Stimulated activated CD4-positive, alpha-beta T cell treated with anti-CD3 and anti-CD28 coated beads, Interleukin-4, amount 100 ng/mL, for 48 hours (primary cell): ENCODE measurements around the gene PKMYT1.
A peak's percentile ranks its signal among the peaks of the same experiment; 100 is the strongest.

Source experiments
- DNase-seq, 2 donors: peaks; one replicate each; pipeline ENCODE4 v3.0.0-alpha.2; 2020; ENCODE audit warnings: low read depth in 2 of 2

Gene PKMYT1

GRCh38 chr16:2980227-2981176 is at the start of gene PKMYT1:
Gene PKMYT1 (minus strand): TSS chr16:2980446. CDS start chr16:2979657, 789 bp downstream.
- DNase-seq, result peak; percentile 91 to 94

GRCh38 chr16:3029491-3030221 is 49.4 kb upstream of the PKMYT1 start:
- peak in 1 of 2 donors; percentile 45 for DNase-seq

DNA sequence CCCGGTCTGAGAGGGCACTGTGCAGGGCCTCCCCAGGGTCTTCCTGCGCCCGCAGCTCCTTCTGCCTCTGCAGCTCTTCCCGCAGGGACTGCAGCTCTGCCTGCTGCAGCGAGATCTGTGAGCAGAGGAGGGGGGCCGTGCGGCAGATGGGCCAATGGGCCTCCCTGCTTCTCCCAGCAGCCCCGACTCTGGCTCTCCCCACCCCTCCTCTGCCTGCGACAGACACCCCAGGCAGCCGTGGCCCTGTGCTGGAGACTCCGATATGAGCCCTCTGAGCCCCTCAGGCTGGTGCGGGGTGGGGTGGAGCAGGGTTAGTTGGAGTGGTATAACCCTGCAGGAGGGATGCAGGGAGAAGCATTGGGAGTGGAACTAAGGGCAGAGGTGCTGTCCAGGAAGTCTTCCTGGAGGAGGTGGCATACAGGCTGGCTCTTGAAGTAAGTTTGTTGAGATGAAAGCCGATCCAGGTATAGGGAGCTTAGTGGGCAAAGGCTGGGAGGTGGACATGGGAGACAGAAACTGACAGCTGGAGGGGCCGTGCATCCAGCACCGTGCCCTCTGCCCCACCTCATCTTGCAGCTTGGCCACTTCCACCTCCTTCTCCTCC is 48.6 kb upstream of the PKMYT1 start:
- no peak for DNase-seq

DNA sequence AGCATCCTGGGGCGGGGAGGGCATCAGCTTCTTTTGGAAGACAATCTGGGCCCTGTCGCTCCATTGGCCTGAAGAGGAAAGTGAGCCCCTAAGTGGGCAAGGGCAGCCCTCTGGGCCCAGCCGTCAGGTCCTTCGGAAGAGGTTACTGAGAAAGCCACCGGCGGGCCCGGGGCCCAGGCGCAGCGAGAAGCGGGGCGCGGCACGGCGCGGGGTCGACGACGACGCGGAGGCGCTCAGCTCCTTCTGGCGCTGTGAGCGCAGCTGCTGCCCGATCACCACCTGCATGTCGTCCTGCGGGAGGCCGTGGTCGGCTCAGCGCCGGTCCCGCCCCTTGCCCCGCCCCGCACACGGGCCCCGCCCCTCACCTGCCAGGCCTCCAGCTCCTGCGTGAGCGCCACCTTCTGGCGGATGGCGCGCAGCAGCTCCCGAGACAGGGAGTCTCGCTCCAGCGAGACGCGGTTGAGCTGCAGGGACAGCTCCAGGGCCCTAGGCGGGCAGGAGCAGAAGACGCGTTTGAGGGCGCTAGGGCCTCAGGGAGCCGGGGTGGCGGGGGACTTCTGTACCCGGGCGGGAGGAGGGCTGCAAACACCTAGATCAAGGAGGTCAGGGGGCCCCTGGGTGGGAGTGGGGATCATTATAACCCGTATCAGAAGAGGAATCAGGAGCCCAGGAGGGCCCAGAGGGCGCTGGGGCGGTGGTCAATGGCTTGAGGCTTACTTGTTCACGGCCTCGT is 47.9 kb upstream of the PKMYT1 start:
- DNase-seq, result peak; percentile 85 to 92

DNA sequence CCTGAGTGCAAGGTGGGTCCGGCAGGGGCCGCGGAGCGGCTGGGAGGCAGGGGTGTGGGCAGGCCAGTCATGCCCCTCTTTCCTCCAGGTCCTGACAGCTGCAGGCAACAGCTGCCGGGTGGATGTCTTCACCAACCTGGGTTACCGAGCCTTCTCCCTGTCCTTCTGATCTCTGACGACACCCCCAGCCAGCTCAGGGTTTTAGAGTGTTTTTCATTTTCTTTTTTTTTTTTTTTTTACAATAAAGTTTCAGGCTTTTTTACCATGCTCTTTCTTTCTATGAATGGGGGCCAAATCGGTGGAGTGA is 47.2 kb upstream of the PKMYT1 start:
- no peak for DNase-seq

GRCh38 chr16:3026609-3027488 is 46.6 kb upstream of the PKMYT1 start:
- DNase-seq, result no peak

DNA sequence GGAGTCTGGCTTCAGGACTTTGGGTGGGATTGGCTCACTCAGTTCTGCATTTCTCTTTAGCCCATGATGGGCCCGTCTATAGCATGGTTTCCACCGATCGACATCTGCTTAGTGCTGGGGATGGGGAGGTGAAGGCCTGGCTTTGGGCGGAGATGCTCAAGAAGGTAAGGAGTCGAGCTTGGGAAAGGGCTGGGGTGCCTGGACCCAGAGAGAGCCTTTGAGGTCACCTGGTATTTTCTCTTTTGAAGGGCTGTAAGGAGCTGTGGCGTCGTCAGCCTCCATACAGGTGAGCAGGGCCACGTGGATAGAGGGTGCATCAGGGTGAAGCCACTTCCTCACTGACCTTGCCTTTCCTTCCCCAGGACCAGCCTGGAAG is 45.7 kb upstream of the PKMYT1 start:
- DNase-seq, result no peak

DNA sequence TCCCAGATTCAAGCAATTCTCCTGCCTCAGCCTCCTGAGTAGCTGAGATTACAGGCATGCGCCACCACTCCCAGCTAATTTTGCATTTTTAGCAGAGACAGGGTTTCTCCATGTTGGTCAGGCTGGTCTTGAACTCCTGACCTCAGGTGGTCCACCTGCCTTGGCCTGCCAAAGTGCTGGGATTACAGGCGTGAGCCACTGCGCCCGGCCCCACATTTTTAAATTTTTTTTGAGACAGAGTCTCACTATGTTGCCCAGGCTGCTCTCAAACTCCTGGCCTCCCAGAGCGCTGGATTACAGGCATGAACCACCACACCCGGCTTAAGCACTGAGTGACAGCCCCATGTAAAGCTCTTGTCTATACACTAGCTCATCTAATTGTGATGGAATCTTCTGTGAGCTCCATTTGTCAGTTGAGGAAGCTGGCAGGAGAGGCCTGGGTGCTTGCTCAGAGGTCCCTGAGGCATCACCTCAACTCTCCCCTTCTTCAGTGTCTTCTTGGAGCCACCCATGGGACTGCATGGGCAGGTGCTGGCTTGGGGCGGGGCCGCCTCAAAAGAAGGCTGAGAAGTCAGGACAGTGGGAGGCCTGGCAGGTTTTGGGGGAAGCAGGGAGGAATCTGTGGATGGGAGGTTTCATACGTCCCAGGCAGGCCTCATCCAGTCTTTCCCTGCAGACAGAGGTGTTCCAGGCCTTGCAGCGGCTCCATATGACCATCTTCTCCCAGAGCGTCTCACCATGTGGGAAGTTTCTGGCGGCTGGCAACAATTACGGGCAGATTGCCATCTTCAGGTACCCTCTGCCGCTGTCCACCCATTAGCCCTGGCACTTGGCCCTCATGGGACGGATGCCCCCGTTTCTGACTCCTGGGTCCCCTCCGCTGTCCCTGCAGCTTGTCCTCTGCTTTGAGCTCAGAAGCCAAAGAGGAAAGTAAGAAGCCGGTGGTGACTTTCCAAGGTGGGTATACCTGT is 45.1 kb upstream of the PKMYT1 start:
- DNase-seq, result no peak

DNA sequence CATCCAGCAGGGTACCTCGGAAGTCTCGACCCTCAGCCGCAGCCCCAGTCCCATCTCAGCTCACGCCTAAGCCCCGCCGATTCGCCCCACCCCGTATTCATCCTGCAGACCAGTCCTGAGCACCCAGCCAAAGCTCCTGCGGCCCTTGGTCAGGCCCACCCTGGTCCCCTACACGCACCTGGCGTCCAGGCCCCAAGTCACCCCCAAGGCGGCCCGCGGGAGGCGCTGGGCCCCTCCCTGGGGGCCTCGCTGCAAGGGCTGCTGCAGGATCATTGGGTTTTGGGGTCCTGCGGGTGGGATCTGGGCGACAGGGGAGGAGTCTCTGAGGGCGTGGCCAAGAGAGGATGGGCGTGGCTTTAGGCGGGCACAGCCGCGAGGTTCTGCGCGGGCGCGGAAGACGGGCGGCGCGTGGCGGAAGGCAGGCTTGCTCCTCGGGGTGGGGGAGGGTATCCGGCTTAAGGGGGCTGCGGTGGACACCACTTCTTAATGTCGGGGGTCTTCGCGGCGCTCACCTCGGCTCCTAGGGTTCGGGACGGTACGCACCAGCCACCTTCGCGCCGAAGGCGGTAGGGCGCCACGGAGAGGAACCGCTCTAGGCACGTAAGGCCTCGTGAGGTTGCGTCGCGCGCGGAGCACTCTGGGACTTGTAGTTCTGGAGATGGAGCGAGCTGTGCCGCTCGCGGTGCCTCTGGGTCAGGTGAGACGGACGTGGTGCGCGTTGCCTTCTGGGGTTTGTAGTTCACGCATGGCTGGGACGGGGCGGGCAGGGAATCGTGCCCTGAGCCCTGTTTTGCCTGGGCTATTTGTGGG is 43.6 kb upstream of the PKMYT1 start, which contains the start of the genes HCFC1R1 and THOC6:
Gene HCFC1R1, minus strand, starts transcription at position 274 of the 810 bp plus-strand sequence. Its CDS starts 1 bp downstream, at position 273.
Gene THOC6, plus strand, starts transcription at position 367 of the 810 bp plus-strand sequence. Its CDS starts 292 bp downstream, at position 659.
- peak; percentile 94 to 95 for DNase-seq

GRCh38 chr16:3023415-3023668 is 43.1 kb upstream of the PKMYT1 start:
- DNase-seq, result no peak

DNA sequence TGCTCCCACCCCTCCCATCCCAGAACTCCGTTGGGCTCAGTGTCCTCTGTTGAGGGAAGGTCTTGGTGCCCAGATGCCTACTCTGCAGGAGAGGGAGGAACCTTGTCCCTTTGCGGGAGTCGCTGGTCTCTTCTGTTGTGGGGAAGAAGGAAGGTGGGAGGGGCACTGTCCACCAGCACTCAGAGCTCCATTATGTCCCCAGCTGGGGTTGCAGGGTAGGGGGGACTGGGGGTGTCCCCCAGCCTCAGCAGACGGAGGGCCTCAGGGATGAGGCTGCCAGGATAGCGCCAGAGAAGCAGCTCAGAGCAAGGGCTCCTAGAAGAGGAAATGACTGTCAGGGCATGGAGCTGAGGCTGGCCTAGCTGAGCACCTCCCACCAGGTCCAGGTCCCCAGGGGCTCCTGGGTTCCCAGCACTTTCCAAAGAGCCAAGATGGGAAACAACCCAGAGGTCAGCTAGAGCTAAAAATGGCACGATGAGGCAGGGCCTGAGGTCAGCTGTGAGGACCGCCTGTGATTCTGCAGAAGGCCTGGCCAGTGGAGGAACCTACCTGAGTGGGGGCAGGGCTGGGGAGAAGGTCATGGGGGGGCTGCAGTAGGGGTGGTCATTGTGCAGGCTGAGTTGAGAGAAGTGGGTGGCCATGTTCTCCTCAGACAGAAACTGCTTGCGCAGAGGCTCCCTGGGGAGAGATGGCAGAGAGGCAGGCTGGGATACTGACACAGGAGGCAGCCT is 42.6 kb upstream of the PKMYT1 start:
- no peak for DNase-seq

DNA sequence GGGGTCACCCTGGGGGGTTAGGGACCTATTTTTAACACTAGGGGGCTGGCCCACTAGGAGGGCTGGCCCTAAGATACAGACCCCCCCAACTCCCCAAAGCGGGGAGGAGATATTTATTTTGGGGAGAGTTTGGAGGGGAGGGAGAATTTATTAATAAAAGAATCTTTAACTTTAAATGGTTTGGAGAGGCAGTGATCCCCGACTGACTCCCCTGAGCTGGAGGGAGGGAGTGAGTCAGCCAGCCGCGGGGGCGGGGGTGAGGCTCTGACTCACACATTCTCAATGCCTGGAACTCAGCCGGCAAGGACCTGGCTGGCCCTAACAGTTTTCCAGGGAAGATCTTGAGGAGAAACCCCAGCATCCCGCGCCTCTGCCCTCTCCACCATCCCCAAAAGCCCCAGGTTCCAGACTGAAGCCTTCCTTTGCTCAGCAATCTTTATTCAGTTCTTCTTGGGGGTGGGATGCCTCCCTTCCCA is 42.0 kb upstream of the PKMYT1 start:
- DNase-seq, result peak; percentile 88 to 93

DNA sequence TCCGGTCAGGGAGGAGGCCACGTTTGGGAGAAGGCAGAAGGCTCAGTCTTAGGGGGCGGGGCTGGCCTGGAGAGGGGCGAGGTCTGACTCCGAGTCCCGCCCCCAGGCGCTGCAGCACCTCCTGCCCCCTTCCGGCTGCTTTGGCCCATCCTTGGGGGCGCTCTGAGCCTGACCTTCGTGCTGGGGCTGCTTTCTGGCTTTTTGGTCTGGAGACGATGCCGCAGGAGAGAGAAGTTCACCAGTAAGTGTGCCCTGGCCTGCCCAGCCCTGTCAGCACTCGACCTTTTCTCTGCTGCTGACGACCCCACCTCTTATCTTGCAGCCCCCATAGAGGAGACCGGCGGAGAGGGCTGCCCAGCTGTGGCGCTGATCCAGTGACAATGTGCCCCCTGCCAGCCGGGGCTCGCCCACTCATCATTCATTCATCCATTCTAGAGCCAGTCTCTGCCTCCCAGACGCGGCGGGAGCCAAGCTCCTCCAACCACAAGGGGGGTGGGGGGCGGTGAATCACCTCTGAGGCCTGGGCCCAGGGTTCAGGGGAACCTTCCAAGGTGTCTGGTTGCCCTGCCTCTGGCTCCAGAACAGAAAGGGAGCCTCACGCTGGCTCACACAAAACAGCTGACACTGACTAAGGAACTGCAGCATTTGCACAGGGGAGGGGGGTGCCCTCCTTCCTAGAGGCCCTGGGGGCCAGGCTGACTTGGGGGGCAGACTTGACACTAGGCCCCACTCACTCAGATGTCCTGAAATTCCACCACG is 41.4 kb upstream of the PKMYT1 start:
- peak; percentile 82 to 91 for DNase-seq

- no peak for DNase-seq
Measured at GRCh38 chr16:3020604-3021448, 40.6 kb upstream of the PKMYT1 start.

GRCh38 chr16:3020247-3020603 is 40.0 kb upstream of the PKMYT1 start, which contains the start of gene TNFRSF12A:
Gene TNFRSF12A (plus strand): TSS chr16:3020368. CDS start chr16:3020398, 30 bp downstream.
- peak; percentile 47 to 63 for DNase-seq

GRCh38 chr16:3019594-3020246 is 39.5 kb upstream of the PKMYT1 start:
- DNase-seq, result no peak
